GM18861 (cell line): ENCODE data around the gene HAND2.

ENCODE experiments used
- ATAC-seq: cut with Tn5 transposase; IDR thresholded peaks from one replicate; pipeline ENCODE4 v1.9.1; 2021; ENCODE audit not compliant: unreplicated experiment

The HAND2 gene

GRCh38 chr4:173478201-173478912, 51.7 kb downstream of the HAND2 start:
- ATAC-seq, result no peak

DNA sequence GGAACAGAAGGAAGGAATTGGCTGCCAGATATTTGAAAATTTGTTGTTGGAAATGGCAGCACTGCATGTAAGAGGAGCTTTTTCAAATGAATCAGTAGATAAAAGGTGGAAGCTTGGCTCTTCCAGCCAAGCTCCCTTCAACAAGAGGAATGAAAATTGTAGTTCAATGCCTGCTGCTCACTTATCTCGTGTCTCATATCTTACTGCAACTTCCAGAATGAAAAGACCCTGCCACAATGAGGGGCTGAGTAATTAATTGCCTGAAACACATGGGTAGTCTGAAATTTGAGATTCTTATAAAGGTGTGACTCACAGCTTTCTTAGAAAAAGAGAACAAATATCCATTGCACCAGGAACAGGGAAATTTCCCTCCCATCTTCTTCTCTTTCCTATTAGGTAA, 53.0 kb downstream of the HAND2 start:
- no peak for ATAC-seq
